LNCaP clone FGC (cell line): ENCODE measurements around the gene AP3B1.

Experiments
- DNase-seq: peaks from one replicate; pipeline ENCODE4 v3.0.0-alpha.2; 2011; ENCODE audit warnings: low read depth
- H3K4me3 ChIP-seq: 2 replicates; pipeline ENCODE4 v1.5.1; 2011; ENCODE audit warnings: mild to moderate bottlenecking, low read depth, low read length, control low read depth
- TF ChIP-seq, protein P1 (sequence below): IDR thresholded peaks from 2 replicates; pipeline ENCODE4 v1.5.1; 2012; ENCODE audit warnings: mild to moderate bottlenecking; ENCODE audit not compliant: control insufficient read depth, insufficient read depth; ENCODE audit errors: extremely low read depth

AP3B1 gene

DNA sequence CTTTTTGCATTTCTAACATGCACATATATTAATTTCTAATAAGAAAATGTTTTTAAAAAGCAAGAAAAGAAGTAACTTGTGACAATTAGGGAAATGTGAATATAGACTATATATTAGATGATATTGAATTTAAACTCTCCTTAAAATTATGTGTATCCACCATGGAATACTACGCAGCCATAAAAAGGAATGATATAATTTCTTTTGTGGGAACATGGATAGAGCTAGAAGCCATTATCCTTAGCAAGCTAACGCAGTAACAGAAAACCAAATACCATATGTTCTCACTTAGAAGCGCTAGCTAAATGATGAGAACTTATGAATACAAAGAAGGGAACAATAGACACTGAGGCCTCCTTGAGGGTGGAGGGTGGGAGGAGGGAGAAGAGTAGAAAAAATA lies 23.8 kb upstream of the AP3B1 start:
- TF ChIP-seq, protein P1, sequence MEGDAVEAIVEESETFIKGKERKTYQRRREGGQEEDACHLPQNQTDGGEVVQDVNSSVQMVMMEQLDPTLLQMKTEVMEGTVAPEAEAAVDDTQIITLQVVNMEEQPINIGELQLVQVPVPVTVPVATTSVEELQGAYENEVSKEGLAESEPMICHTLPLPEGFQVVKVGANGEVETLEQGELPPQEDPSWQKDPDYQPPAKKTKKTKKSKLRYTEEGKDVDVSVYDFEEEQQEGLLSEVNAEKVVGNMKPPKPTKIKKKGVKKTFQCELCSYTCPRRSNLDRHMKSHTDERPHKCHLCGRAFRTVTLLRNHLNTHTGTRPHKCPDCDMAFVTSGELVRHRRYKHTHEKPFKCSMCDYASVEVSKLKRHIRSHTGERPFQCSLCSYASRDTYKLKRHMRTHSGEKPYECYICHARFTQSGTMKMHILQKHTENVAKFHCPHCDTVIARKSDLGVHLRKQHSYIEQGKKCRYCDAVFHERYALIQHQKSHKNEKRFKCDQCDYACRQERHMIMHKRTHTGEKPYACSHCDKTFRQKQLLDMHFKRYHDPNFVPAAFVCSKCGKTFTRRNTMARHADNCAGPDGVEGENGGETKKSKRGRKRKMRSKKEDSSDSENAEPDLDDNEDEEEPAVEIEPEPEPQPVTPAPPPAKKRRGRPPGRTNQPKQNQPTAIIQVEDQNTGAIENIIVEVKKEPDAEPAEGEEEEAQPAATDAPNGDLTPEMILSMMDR, result no peak
- no peak for DNase-seq
- no peak overlapping the region for H3K4me3 ChIP-seq

DNA sequence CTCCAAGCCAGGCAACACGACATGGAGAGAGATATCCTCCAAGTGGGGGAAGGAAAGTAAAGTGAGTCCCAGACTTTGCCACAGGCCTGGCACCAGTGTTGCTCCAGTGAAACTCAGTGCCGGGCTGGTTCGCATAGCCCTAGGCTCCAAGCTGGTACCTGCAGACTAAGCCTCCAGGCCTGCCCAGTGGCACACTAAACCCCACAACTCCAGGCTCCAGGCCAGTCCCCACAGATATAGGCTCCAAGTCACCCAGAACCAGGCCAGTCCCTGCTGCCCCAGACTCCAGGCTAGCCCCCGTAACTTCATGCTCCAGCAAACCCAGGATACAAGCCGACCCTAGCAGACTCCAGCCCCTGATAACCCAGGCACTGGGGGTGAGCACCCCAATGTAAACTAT lies 23.0 kb upstream of the AP3B1 start:
- no peak overlapping the region for H3K4me3 ChIP-seq
- no peak for DNase-seq
- TF ChIP-seq, protein P1, result no peak

DNA sequence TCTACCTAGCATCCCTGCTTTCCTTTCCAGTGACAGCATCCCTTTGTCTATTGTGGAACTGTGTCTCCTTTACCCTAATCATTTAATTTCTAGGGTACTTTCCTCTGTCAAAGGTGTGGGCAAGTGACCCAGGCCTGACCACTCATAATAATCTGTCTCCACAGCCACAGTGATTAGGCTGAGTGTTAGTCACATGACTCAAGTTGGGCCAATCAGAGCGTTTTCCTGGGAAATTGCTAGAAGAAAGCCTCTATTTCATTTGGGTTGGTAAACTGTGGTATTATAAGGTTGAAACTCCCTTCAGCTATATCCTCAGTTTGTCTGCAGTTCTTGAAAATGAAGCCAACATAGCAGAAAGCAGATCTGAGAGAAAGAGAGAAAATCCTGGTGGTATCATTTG lies 14.2 kb upstream of the AP3B1 start:
- H3K4me3 ChIP-seq, result no peak overlapping the region
- TF ChIP-seq, protein P1, result no peak
- DNase-seq, result no peak

DNA sequence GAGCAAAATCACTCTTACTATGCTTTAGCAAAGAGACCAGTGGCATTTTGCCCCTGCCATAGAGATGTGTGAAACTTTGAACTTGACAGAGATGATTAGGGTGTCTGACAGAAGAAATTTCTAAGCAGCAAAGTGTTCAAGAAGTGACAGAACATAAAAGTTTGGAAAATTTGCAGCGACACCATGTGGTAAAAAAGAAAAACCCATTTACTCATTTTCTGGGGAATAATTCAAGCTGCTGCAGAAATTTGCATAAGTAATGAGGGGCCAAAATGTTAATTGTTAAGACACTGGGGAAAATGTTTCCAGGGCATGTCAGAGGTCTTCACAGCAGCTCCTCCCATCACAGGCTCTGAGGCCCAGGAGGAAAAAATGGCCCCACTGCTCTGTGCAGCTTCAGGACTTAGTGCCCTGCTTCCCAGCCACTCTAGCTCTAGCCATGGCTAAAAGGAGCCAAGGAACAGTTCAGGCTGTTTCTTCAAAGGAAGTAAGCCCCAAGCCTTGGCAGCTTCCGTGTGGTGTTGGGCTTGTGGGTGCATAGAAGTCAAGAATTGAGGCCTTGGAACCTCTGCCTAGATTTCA lies 6.1 kb upstream of the AP3B1 start:
- H3K4me3 ChIP-seq, result no peak overlapping the region
- no peak for DNase-seq
- TF ChIP-seq, protein P1, result peak; percentile 36

DNA sequence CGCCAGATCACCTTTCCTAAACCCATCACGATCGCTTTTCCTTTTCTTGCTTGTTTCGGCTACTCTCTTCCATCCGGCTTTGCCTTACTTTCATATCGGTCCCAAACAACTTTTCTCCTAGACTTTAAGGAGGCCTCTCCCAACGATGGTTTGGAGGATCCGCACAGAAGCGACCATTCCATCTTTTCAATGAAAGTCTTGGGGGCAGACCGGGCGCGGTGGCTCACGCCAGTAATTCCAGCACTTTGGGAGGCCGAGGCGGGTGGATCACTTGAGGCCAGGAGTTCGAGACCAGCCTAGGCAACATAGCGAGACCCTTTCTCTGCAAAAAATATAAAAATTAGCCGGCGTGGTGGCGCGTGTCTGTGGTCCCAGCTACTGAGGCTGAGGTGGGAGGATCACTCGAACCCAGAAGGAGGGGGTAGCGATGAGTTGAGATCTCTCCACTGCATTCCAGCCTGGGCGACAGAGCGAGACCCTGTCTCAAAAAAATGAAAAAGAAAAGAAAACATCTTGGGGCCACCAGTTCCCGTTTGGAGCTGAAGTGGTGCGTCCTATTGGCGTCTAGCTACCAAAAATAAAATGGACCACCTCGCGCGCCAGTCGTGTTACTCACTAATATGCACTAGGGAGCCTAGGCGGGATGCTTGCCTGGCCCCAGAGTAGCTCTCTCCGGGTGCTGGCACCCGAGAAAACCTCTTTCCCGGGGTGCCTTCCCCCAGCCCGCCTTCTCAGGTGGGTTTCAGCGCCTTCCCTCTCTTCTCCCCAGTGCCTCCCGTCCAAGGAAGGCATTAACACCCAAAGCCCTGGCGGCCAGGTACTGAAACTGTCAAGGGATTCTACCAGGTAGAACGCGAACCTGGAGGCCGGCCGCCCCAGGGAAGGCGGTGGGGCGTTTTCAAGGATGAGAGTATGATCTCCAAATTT lies 800 bp upstream of the AP3B1 start:
- DNase-seq, result no peak
- peak overlapping the region; percentile 90 for H3K4me3 ChIP-seq

DNA sequence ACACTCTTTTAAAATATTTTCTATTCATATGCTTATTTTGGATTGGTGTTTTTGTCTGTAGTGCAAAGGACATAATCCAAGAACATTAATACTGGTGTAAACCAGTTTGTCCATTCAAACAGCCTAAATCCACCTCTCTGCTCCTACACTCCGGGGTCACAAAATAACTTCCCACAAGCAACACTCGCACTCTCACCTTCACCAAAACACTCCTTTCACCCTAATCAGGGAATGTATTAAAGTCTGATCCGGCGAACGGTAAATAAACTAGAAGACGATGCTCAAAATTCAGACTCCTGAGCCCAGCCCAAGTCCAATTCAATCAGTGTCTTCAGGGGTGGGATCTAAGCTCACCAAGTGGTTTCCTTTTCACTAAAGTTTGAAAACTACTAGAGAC lies 649 bp downstream of the AP3B1 start:
- no peak for DNase-seq
- TF ChIP-seq, protein P1, result no peak
- peak overlapping the region; percentile 90 for H3K4me3 ChIP-seq

More for the DNA sequence above, 800 bp upstream of the AP3B1 start:
- TF ChIP-seq, protein P1, result no peak
